Inferior parietal cortex (tissue), 1 donor: ENCODE data around the gene SERHL2.
"Not testable (repeated sequence)": the region's sequence is repeated elsewhere in the genome, so short reads cannot be mapped to it uniquely, and the experiment has no call there.

Experiments used
- DNase-seq: peaks from one replicate; pipeline ENCODE4 v3.0.0-alpha.2; 2016; ENCODE audit errors: extremely low spot score

The SERHL2 gene

GRCh38 chr22:42607641-42608040 is 53.9 kb downstream of the SERHL2 start:
- not testable (repeated sequence) for DNase-seq

GRCh38 chr22:42608136-42608822 is 54.5 kb downstream of the SERHL2 start:
- no peak for DNase-seq

- DNase-seq: peak; percentile 66
Measured at GRCh38 chr22:42608823-42609361, 55.1 kb downstream of the SERHL2 start.

- DNase-seq: no peak
Measured at GRCh38 chr22:42610186-42610585, 56.4 kb downstream of the SERHL2 start.

GRCh38 chr22:42611051-42611450 is 57.3 kb downstream of the SERHL2 start:
- no peak for DNase-seq

GRCh38 chr22:42612336-42612735 is 58.6 kb downstream of the SERHL2 start:
- DNase-seq: no peak

- DNase-seq: no peak
Measured at GRCh38 chr22:42613872-42614301, 60.1 kb downstream of the SERHL2 start.

GRCh38 chr22:42614312-42615091 is 60.7 kb downstream of the SERHL2 start, which contains the start of gene POLDIP3:
Gene POLDIP3, minus strand, starts transcription at chr22:42614883. Its CDS starts 26 bp downstream, at chr22:42614857.
- peak; percentile 97 for DNase-seq

- DNase-seq: no peak
Measured at GRCh38 chr22:42615092-42615859, 61.5 kb downstream of the SERHL2 start.

GRCh38 chr22:42615860-42616175 is 62.1 kb downstream of the SERHL2 start:
- DNase-seq: not testable (repeated sequence)

GRCh38 chr22:42617155-42617983 is 63.6 kb downstream of the SERHL2 start:
- DNase-seq: no peak

GRCh38 chr22:42619261-42620063 is 65.7 kb downstream of the SERHL2 start:
- no peak for DNase-seq

- no peak for DNase-seq
Measured at GRCh38 chr22:42620084-42620483, 66.3 kb downstream of the SERHL2 start.

GRCh38 chr22:42621505-42622002 is 67.8 kb downstream of the SERHL2 start:
- DNase-seq: no peak

- no peak for DNase-seq
Measured at GRCh38 chr22:42622061-42622710, 68.4 kb downstream of the SERHL2 start.

- no peak for DNase-seq
Measured at GRCh38 chr22:42623301-42623751, 69.6 kb downstream of the SERHL2 start.
